NCI-H226 (cell line): ENCODE results near the gene SLC45A2.
"Not testable (repeated sequence)": the region's sequence is repeated elsewhere in the genome, so short reads cannot be mapped to it uniquely, and the experiment has no call there.

Experiments
- DNase-seq: peaks from one replicate; pipeline ENCODE4 v3.0.0-alpha.2; 2015

SLC45A2 gene

GRCh38 chr5:33984671-33985124 is at the start of gene SLC45A2:
TSS of gene SLC45A2 (minus strand) at chr5:33984693. CDS start at chr5:33984583, 110 bp downstream.
- DNase-seq, result peak; percentile 16

- no peak for DNase-seq
Measured at GRCh38 chr5:34031966-34032365, 47.5 kb upstream of the SLC45A2 start.

- DNase-seq, result no peak
Measured at GRCh38 chr5:34031117-34031516, 46.6 kb upstream of the SLC45A2 start.

GRCh38 chr5:34030585-34030984 is 46.1 kb upstream of the SLC45A2 start:
- not testable (repeated sequence) for DNase-seq

- DNase-seq, result no peak
Measured at GRCh38 chr5:34030048-34030447, 45.6 kb upstream of the SLC45A2 start.

GRCh38 chr5:34028349-34028748 is 43.9 kb upstream of the SLC45A2 start:
- DNase-seq, result no peak

GRCh38 chr5:34026089-34026761 is 41.7 kb upstream of the SLC45A2 start:
- DNase-seq, result no peak

GRCh38 chr5:34022121-34022705 is 37.7 kb upstream of the SLC45A2 start:
- DNase-seq, result peak; percentile 46

GRCh38 chr5:34021334-34021733 is 36.8 kb upstream of the SLC45A2 start:
- DNase-seq, result no peak

- no peak for DNase-seq
Measured at GRCh38 chr5:34020726-34021125, 36.2 kb upstream of the SLC45A2 start.

- DNase-seq, result no peak
Measured at GRCh38 chr5:34017254-34017653, 32.8 kb upstream of the SLC45A2 start.

GRCh38 chr5:34016750-34017149 is 32.3 kb upstream of the SLC45A2 start:
- no peak for DNase-seq

- no peak for DNase-seq
Measured at GRCh38 chr5:34016222-34016621, 31.7 kb upstream of the SLC45A2 start.

- DNase-seq, result no peak
Measured at GRCh38 chr5:34015120-34015822, 30.8 kb upstream of the SLC45A2 start.

GRCh38 chr5:34014626-34015025 is 30.1 kb upstream of the SLC45A2 start:
- no peak for DNase-seq

- no peak for DNase-seq
Measured at GRCh38 chr5:34013547-34013946, 29.1 kb upstream of the SLC45A2 start.

- no peak for DNase-seq
Measured at GRCh38 chr5:34012791-34013190, 28.3 kb upstream of the SLC45A2 start.

GRCh38 chr5:34011536-34011935 is 27.0 kb upstream of the SLC45A2 start:
- no peak for DNase-seq

- DNase-seq, result not testable (repeated sequence)
Measured at GRCh38 chr5:34010146-34010545, 25.7 kb upstream of the SLC45A2 start.

- DNase-seq, result no peak
Measured at GRCh38 chr5:34009610-34010009, 25.1 kb upstream of the SLC45A2 start.

GRCh38 chr5:34008802-34009201 is 24.3 kb upstream of the SLC45A2 start:
- no peak for DNase-seq

GRCh38 chr5:34007621-34008600 is 23.4 kb upstream of the SLC45A2 start, which contains the start of gene AMACR:
TSS of gene AMACR (minus strand) at chr5:34008050. CDS start at chr5:34008019, 31 bp downstream.
- DNase-seq, result peak; percentile 84

GRCh38 chr5:34007201-34007620 is 22.7 kb upstream of the SLC45A2 start:
- no peak for DNase-seq
